Measurements from ENCODE around the gene OOSP4B.
"Not testable (repeated sequence)": the region's sequence is repeated elsewhere in the genome, so short reads cannot be mapped to it uniquely, and the experiment has no call there.

Gene OOSP4B

GRCh38 chr11:60064111-60064510, 47.1 kb downstream of the OOSP4B start:
- no peak for DNase-seq

DNA sequence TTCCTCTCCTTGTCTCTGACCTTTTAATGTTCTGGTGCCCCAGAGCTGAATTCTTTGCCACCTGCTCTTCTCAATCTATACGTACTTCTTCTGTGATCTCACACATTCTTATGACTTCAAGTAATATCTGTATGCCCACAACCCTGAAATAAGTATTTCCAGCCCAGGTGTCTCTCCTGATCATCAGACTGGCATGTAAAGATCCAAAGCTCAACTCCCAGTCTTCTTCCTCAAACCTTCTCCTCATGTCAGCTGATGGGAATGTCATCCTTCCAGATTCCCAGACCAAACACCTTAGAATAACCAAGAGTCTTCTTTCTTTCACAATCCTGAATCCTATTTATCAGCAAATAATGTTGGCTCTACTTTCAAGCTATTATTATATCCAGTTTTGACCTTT, 48.8 kb downstream of the OOSP4B start:
- no peak for DNase-seq

- DNase-seq = no peak
Observed at GRCh38 chr11:60069450-60069849, 52.5 kb downstream of the OOSP4B start.

DNA sequence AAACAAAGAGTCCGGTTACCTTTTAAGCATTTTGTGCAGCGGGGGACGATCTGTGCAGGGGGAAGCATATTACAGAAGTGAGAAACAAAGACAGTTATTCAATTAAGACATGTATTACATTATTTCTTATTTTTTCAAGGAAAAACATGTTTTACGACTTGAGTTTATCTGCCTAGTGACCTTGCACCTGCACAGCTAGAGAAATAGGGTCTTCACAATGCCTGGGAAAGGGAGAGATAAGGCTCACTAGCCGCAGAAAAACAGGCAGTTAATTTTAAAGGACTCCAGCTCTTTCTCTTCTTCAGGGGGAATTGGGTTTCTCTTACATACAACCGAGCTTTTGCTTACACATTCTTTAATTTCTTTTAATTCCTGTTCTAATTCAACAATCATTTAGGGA, 54.7 kb downstream of the OOSP4B start:
- not testable (repeated sequence) for DNase-seq

DNA sequence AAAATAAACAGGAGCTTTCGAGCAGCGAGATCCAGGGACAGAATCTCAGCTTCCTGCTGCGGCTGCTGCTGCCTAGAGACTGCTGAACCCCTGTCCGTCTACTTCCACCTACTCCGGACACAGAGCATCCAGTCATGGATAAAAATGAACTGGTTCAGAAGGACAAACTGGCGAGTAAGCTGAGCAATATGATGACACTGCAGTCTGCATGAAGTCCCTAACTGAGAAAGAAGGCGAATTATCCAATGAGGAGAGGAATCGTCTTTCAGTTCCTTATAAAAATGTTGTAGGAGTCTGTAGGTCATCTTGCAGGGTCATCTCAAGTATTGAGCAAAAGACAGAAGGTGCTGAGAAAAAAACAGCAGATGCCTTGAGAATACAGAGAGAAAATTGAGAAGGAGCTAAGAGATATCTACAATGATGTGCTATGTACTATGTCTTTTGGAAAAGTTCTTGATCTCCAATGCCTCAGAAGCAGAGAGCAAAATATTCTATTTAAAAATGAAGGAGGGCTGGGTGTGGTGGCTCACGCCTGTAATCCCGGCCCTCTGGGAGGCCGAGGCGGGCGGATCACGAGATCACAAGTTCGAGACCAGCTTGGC, 60.3 kb downstream of the OOSP4B start:
- DNase-seq = no peak

DNA sequence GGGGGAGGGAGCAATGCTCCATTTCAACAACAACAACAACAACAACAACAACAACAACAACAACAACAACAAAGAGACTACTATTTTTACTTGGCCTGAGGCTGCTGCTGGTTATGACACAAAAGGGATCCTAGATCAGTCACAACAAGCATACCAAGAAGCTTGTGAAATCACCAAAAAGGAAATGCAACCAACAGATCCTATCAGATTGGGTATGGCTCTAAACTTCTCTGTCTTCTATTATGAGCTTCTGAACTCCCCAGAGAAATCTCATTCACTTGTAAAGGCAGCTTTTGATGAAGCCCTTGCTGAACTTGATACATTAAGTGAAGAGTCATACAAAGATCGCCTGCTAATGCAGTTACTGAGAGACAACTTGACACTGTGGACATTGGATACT, 61.0 kb downstream of the OOSP4B start:
- no peak for DNase-seq

- DNase-seq = no peak
Observed at GRCh38 chr11:60078745-60079144, 61.8 kb downstream of the OOSP4B start.

DNA sequence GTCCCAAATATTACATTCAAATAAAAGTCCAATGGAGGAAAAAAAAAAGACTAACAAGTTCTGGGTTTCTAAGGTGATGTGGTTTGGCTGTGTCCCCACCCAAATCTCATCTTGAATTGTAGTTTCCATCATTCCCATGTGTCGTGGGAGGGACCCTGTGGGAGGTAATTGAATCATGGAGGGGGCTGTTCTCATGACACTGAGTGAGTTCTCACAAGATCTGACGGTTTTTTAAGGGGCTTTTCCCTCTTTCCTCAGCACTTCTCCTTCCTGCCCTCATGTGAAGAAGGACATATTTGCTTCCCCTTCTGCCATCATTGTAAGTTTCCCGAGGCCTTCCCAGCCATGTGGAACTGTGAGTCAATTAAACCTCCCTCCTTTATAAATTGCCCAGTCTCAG, 63.6 kb downstream of the OOSP4B start:
- DNase-seq = no peak

Measured in cortex of kidney (tissue), 1 donor.